Aortic smooth muscle cell (primary cell): ENCODE measurements around the gene SCAMP2. TPM values are rescaled to one million over a fixed set of nuclear protein-coding genes. Genes with fewer than 3 reads are reported as not detected.

Experiments
- total RNA-seq: library from RNA; depleted of rRNA; stranded (reverse); fragments of >200 nt; gene quantifications from 2 replicates; pipeline ENCODE4 v1.2.3, GENCODE V29; 2014

SCAMP2 gene, protein sequence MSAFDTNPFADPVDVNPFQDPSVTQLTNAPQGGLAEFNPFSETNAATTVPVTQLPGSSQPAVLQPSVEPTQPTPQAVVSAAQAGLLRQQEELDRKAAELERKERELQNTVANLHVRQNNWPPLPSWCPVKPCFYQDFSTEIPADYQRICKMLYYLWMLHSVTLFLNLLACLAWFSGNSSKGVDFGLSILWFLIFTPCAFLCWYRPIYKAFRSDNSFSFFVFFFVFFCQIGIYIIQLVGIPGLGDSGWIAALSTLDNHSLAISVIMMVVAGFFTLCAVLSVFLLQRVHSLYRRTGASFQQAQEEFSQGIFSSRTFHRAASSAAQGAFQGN
- 15.2 and 17.0 TPM in 2 replicates for total RNA-seq

DNA sequence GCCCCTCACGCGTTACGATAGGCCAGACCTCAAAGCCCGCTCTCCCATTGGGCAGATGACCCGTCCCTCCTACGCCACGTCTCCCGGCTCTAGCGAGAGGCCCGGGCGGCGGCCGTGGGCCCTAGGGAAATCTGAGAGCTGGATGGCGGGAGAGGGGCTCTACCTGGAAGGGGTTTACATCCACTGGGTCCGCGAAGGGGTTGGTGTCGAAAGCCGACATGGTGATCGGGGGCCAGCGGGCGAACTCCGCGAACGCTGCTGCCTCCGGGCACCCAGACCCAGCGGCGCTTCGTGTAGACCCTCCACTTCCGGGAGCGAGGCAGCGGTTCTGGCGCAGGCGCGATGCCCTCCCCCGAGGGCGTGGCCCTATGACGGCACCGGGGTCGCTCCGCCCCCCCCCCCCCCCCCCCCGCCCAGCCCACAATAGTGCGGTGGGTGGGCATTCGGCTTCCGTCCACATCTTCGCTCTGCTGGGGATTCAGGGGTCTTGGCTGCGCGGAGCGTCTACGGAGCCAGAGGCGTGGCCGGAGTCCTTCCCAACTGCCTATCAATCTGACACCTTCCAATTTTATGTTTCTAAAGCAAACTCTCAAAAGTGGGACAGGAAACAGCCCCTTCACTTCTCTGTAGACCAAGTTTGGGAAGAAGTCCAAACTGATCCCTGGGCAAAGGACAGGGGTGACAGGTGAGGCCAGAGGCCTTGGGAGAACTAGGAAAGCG, at the start of gene SCAMP2:
SCAMP2 (minus strand) TSS at position 330 of the 720 bp plus-strand sequence; CDS start at position 220, 110 bp downstream.

DNA sequence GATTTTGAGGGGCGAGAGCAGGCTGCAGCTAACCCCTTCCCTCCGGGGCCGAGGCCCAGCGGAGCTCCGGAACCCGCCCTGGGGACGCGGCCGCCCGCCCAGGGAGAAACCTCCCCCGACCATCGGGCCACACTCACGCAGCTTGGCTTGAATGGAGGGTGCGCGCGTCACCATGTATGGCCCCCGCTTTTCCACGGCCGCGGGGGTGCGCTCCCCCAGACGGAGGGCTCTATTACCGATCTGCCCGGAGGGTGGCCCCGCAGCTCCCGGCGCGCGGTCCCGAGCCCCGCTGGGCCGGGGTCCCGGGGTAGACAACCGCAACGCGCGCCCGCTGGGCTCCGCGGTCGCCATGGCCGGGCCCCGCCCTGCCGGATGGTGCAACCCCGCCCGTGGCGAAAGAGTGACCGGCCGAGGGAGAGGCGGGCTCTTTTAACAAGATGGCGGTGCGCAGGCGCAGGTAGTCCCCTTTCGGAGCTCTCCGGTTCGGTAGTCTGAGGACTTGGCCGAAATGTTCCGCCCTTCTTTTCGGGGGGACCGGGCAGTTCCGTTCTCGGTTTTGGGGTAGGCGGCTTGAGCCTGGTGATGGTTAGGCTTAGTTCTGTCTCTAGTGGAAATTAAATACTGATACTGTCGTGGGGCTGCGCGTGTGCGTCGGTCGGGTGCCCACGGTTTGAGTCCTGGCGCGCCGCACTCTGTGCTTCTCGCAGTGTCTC, 33.4 kb upstream of the SCAMP2 start, which contains the start of gene FAM219B:
FAM219B (minus strand) TSS at position 402 of the 713 bp plus-strand sequence; CDS start at position 351, 51 bp downstream.

DNA sequence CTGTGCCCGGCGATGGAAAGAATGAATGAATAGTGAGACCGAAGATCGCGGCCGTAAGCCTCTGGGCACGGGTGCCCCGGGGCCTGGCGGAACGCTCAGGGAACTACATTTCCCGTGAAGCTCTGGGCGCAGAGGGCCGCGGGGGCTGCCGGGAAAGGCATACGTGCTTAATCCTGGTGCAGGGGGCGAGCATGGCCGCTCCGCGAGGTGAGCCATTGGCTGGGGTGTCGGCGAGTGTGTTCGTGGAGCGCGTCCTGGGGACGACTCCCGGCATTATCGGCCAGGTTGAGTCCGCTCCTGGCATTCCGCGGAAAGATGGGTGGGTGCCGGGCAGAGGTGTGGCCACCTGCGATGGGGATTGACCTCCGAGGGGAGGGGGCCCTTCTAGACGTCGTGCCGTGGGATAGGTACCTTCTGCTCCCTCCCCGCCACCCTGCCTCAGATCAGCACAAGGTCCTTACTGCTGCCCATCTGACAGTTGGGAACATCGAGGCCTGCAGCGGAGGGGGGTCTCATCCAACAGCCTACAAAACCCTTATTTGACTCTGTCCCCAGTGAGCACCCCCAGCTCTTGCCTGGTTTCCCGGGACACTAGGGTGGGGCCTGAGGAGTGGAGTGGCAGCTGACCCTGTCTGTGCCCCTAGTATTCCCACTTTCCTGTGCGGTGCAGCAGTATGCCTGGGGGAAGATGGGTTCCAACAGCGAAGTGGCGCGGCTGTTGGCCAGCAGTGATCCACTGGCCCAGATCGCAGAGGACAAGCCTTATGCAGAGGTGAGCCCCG, 16.9 kb upstream of the SCAMP2 start, which contains the start of gene MPI:
MPI (plus strand) TSS at position 160 of the 782 bp plus-strand sequence; CDS start at position 192, 32 bp downstream.

DNA sequence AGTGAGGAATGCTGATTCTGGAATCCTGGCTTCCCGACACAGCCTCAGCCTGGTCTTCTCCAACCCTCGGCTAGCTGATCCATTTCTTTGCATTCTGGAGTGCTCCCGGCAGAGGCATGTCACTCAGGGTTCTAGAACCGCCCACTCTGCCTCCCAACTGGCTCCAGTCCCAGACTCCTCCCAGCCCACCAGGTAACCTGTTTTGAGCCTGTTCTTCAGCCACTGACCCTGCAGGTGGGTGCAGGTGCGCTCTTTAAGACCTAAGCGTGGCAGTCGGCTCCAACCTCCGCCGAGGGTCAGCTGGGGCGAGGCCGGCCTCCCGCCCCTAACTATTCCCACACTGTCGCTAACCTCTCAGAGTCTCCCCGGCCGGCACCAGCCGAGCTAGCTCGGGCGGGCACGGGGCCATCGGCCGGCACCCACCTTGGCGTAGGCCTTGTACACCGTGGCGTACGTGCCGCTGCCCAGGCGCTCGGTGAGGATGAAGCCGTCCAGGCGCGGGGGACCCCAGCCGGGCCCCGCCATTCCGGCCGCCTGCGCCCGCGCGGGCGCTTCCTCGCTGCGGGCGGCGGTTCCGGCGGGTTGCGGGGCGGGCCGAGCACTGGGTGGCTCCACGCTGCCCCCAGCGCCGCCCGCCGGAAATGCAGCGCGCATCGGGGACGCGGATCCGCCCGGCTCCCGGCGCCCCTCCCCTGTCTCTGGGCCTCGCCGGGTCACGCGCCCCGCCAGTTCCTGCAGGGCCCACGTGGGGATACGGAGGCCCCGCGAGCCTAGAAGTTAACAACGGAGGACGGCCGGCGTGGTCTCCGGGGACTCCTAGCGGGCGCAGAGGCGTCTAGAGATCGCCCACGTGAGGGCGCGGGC, 30.4 kb downstream of the SCAMP2 start, which contains the start of gene ULK3:
ULK3 (minus strand) TSS at position 576 of the 864 bp plus-strand sequence; CDS start at position 525, 51 bp downstream.

DNA sequence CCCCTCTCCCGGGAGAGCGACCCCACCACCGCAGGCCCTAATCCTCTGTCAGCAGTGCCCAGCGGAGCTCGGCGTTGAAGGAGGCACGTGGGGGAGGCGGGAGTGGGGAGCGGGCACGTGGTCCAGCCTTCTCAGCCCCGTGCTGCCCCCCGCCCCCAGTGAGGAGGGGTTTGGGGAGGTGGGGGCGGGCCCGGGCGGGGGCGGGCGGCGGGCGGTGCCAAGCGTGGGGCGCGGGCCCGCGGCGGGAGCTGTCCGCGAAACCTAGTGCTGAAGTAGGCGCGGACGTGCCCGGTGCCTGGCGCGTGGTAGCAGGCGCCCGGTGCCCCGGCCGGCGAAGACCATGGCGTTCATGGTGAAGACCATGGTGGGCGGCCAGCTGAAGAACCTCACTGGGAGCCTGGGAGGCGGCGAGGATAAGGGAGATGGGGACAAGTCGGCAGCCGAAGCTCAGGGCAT, 46.8 kb downstream of the SCAMP2 start, which contains the start of gene CPLX3:
CPLX3 (plus strand) TSS at position 264 of the 456 bp plus-strand sequence; CDS start at position 341, 77 bp downstream.

DNA sequence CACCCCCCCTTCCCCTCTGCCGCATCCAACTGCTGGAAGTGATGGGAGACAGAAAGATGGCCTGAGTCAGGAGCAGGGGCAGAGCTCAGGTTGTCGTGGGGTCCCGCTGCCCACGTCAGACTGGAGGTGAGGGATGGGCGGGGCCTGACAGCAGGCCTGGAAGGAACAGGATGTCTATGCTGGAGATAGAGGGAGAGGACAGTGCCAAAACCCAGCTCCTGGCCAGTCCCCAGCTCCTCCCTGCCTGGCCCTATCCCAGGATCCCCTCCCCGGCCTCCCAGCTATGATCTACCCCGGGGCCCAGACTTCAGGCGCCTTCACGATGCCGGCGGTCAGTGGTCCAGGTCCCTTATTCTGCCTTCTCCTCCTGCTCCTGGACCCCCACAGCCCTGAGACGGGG, 60.6 kb downstream of the SCAMP2 start, which contains the start of gene LMAN1L:
LMAN1L (plus strand) TSS at position 303 of the 400 bp plus-strand sequence; CDS start at position 323, 20 bp downstream.

Other genes with a start within 250 kb of the SCAMP2 start
- 8.9 and 10.9 TPM in 2 replicates for gene EDC3, start 177.3 kb downstream of the SCAMP2 start, total RNA-seq
- gene CYP1A1, start 147.8 kb downstream of the SCAMP2 start, total RNA-seq: 0.53 and 1.7 TPM in 2 replicates
- not detected in 2 replicates for gene CYP1A2, start 124.5 kb downstream of the SCAMP2 start, total RNA-seq
- 25.4 and 25.8 TPM in 2 replicates for gene CSK, start 91.3 kb downstream of the SCAMP2 start, total RNA-seq
- gene LMAN1L, start 60.5 kb downstream of the SCAMP2 start, total RNA-seq: 0.13 and 0.25 TPM in 2 replicates
- under 0.01 TPM in 1 of 2 replicates, not detected in the other for gene CPLX3, start 46.7 kb downstream of the SCAMP2 start, total RNA-seq
- gene ULK3, start 30.2 kb downstream of the SCAMP2 start, total RNA-seq: 13.1 and 15.3 TPM in 2 replicates
- 37.9 and 39.5 TPM in 2 replicates for gene MPI, start 16.7 kb upstream of the SCAMP2 start, total RNA-seq
- gene FAM219B, start 33.5 kb upstream of the SCAMP2 start, total RNA-seq: 38.2 and 38.7 TPM in 2 replicates
- gene COX5A, start 64.7 kb upstream of the SCAMP2 start, total RNA-seq: 39.0 and 51.0 TPM in 2 replicates
- gene RPP25, start 83.4 kb upstream of the SCAMP2 start, total RNA-seq: 6.7 and 7.9 TPM in 2 replicates
- gene SCAMP5, start 122.2 kb upstream of the SCAMP2 start, total RNA-seq: 1.7 and 6.5 TPM in 2 replicates
- 9.0 and 10.2 TPM in 2 replicates for gene PPCDC, start 150.2 kb upstream of the SCAMP2 start, total RNA-seq